ENCODE results near the gene TRIM2. TPM values are rescaled to one million over a fixed set of nuclear protein-coding genes. Genes with fewer than 3 reads are reported as not detected.

Gene TRIM2
- total and polyA plus RNA-seq, 10 of the 15 experiments (the other 5 are each of a cell fraction or from before 2014, with no cell fraction given): 0.06 to 0.19 (median 0.15) TPM; not detected in 3

- Histone ChIP-seq H3K27ac (ENCODE audit: control insufficient read depth, insufficient read depth) (no peak overlapping the region), H3K79me2 (ENCODE audit: control insufficient read depth, insufficient read depth, low read length) (no peaks in the 10 kb centered on the region), H3K4me3 (no peak overlapping the region), H3K9ac (ENCODE audit: control insufficient read depth, insufficient read depth, low read length) (no peak overlapping the region), H3K36me3 (ENCODE audit: control insufficient read depth in 2 of 2, insufficient read depth in 2 of 2, low read length in 1 of 2) (no peaks in the 10 kb centered on the region), H4K20me1 (ENCODE audit: control insufficient read depth, insufficient read depth) (no peaks in the 10 kb centered on the region), H2AFZ (ENCODE audit: control insufficient read depth, low read depth, low read length) (no peak overlapping the region), H3K4me2 (ENCODE audit: control insufficient read depth, insufficient read depth) (no peak overlapping the region), H3K4me1 (ENCODE audit: control insufficient read depth, insufficient read depth, low read length) (peaks cover 3% of the 10 kb centered on the region; the same call in 1 of the 2 replicates), H3K9me3 (replicated peaks; ENCODE audit: control insufficient read depth, insufficient read depth, low read length) (peaks cover 2% of the 10 kb centered on the region; the same call in 1 of the 3 replicates), H3K27me3 (replicated peaks in 1 of 2; ENCODE audit: control insufficient read depth in 2 of 2, insufficient read depth in 2 of 2, low read length in 1 of 2) (0 out of 4 replicates have a peak, but pooled peaks cover 0 to 3% of the 10 kb centered on the region in 2 experiments)
- 67% methylated on average over 2 of the region's 2 CpGs for WGBS (ENCODE audit: insufficient coverage, insufficient replicate concordance, low lambda C conversion rate, missing lambda C conversion rate)
- ATAC-seq (no peak), DNase-seq (ENCODE audit: low read depth, low spot score) (no peak), FAIRE-seq (no peak)
- no TSS peak for BruUV-seq (replicated peaks)
- in situ Hi-C loops (cut with MboI): no loop called here
- RAD21 ChIA-PET (ENCODE audit: unreplicated experiment): no interaction called here
- no peak for TF ChIP-seq MYC (IDR thresholded peaks at IDR 0.05; ENCODE audit: insufficient read depth, insufficient read length, insufficient replicate concordance, low read length, severe bottlenecking)
- TF ChIP-seq ESRRA (IDR thresholded peaks at IDR 0.05; ENCODE audit: low read length): no peak
- no peak for TF ChIP-seq CEBPB (IDR thresholded peaks at IDR 0.05; ENCODE audit: borderline replicate concordance in 1 of 2, low read depth in 2 of 2, low read length in 2 of 2)
- POLR2A ChIA-PET: no interaction called here
- CTCF ChIA-PET: no interaction called here
- SMC1A ChIA-PET (ENCODE audit: uncharacterized antibody, unreplicated experiment): no interaction called here
- intact Hi-C loops (cut with micrococcal nuclease; ENCODE audit: unreplicated experiment): no loop called here
These were observed 57.2 kb downstream of the TRIM2 start for GRCh38 chr4:153261461-153261860.

DNA sequence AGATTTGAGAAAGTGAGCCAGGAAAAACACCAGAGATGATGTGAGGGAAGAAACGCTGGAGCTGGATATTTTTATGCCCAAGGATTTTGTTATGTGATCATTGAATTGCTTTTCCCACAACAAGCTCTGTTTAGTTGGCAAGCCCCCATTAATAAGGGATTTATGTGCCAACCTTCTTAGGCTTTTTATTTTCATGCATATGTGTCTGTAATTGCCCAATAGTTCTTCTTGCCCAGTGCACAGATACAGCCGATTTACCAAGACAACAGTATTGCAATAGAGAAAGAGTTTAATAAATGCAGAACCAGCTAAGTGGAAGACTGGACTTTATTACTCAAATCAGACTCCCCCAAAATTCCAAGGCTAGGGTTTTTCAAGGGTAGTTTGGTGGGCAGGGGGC is 57.7 kb downstream of the TRIM2 start:
- ChIA-PET SMC1A (ENCODE audit: uncharacterized antibody, unreplicated experiment) (no interaction called here), RAD21 (ENCODE audit: unreplicated experiment) (no interaction called here), POLR2A (no interaction called here), CTCF (no interaction called here)
- H3K4me2 ChIP-seq (ENCODE audit: control insufficient read depth, insufficient read depth): no peak overlapping the region
- H3K79me2 ChIP-seq (ENCODE audit: control insufficient read depth, insufficient read depth, low read length): no peaks in the 10 kb centered on the region
- H3K27ac ChIP-seq (ENCODE audit: control insufficient read depth, insufficient read depth): no peak overlapping the region
- 0 out of 4 replicates have a peak, but pooled peaks cover 0 to 3% of the 10 kb centered on the region in 2 experiments for H3K27me3 ChIP-seq (replicated peaks in 1 of 2; ENCODE audit: control insufficient read depth in 2 of 2, insufficient read depth in 2 of 2, low read length in 1 of 2)
- no peaks in the 10 kb centered on the region for H3K36me3 ChIP-seq (ENCODE audit: control insufficient read depth in 2 of 2, insufficient read depth in 2 of 2, low read length in 1 of 2)
- no peaks in the 10 kb centered on the region for H4K20me1 ChIP-seq (ENCODE audit: control insufficient read depth, insufficient read depth)
- ATAC-seq (no peak), DNase-seq (ENCODE audit: low read depth, low spot score) (no peak), FAIRE-seq (no peak)
- intact Hi-C loops (cut with micrococcal nuclease; ENCODE audit: unreplicated experiment): no loop called here
- H2AFZ ChIP-seq (ENCODE audit: control insufficient read depth, low read depth, low read length): no peak overlapping the region
- H3K9me3 ChIP-seq (replicated peaks; ENCODE audit: control insufficient read depth, insufficient read depth, low read length): peaks cover 2% of the 10 kb centered on the region; the same call in 1 of the 3 replicates
- no peak for TF ChIP-seq HSF1 (IDR thresholded peaks at IDR 0.05; ENCODE audit: low read depth, low read length)
- no peak for TF ChIP-seq NR2C1 (IDR thresholded peaks at IDR 0.05)
- no peak for TF ChIP-seq POU2F2 (IDR thresholded peaks at IDR 0.05; ENCODE audit: borderline replicate concordance, low read depth, low read length)
- no peak for TF ChIP-seq EGR1 (IDR thresholded peaks at IDR 0.05; ENCODE audit: borderline replicate concordance in 1 of 2, low read depth in 2 of 2, low read length in 2 of 2)
- H3K4me1 ChIP-seq (ENCODE audit: control insufficient read depth, insufficient read depth, low read length): peaks cover 2% of the 10 kb centered on the region; the same call in 1 of the 2 replicates
- H3K9ac ChIP-seq (ENCODE audit: control insufficient read depth, insufficient read depth, low read length): no peak overlapping the region
- WGBS (ENCODE audit: insufficient coverage, insufficient replicate concordance, low lambda C conversion rate, missing lambda C conversion rate): 71% methylated on average over 2 of the region's 2 CpGs
- no peak overlapping the region for H3K4me3 ChIP-seq
- BruUV-seq (replicated peaks): no TSS peak
- in situ Hi-C loops (cut with MboI): no loop called here
